MM.1S (cell line): ENCODE measurements around the gene AKAP6.

Experiments used
- DNase-seq: peaks from one replicate; pipeline ENCODE4 v3.0.0-alpha.2; 2015
- H2AFZ ChIP-seq: fragments of 300-600 bp; sonication (generic); 2 replicates; pipeline ENCODE4 v1.6.0; 2016; ENCODE audit warnings: antibody characterized with exemption, low read length
- H3F3A ChIP-seq: fragments of 300-600 bp; sonication (generic); 2 replicates; pipeline ENCODE4 v1.6.1; 2016; ENCODE audit warnings: mild to moderate bottlenecking, antibody characterized with exemption, low read length, moderate library complexity, mixed read lengths; ENCODE audit not compliant: insufficient read depth
- H3K27ac ChIP-seq: fragments of 300-600 bp; sonication (generic); 2 replicates; pipeline ENCODE4 v1.5.1; 2016; ENCODE audit warnings: mild to moderate bottlenecking, low read length
- H3K27me3 ChIP-seq: fragments of 300-600 bp; sonication (generic); replicated peaks from 2 replicates; pipeline ENCODE4 v1.6.0; 2016; ENCODE audit warnings: low read length; ENCODE audit not compliant: insufficient read depth
- H3K36me3 ChIP-seq: fragments of 300-600 bp; sonication (generic); replicated peaks from 2 replicates; pipeline ENCODE4 v1.6.1; 2016; ENCODE audit warnings: mild to moderate bottlenecking, low read length, mixed read lengths; ENCODE audit not compliant: insufficient read depth
- H3K4me1 ChIP-seq: fragments of 300-600 bp; sonication (generic); 2 replicates; pipeline ENCODE4 v1.6.1; 2016; ENCODE audit warnings: low read length, mixed read lengths
- H3K4me2 ChIP-seq: fragments of 300-600 bp; sonication (generic); 2 replicates; pipeline ENCODE4 v1.6.0; 2016; ENCODE audit warnings: low read depth, low read length
- H3K4me3 ChIP-seq: fragments of 300-600 bp; sonication (generic); 2 replicates; pipeline ENCODE4 v1.5.1; 2016; ENCODE audit warnings: low read length, mixed read lengths
- H3K79me2 ChIP-seq: fragments of 300-600 bp; sonication (generic); 2 replicates; pipeline ENCODE4 v1.6.1; 2016; ENCODE audit warnings: mixed run types, low read length, mixed read lengths
- H3K9ac ChIP-seq: fragments of 300-600 bp; sonication (generic); 2 replicates; pipeline ENCODE4 v1.6.1; 2016; ENCODE audit warnings: low read length, mixed read lengths
- H3K9me2 ChIP-seq: fragments of 300-600 bp; sonication (generic); replicated peaks from 2 replicates; pipeline ENCODE4 v1.6.1; 2016; ENCODE audit warnings: mild to moderate bottlenecking, low read length, mixed read lengths; ENCODE audit not compliant: insufficient read depth
- H3K9me3 ChIP-seq: fragments of 300-600 bp; sonication (generic); replicated peaks from 2 replicates; pipeline ENCODE4 v1.6.1; 2016; ENCODE audit warnings: mild to moderate bottlenecking, low read length, mixed read lengths; ENCODE audit not compliant: insufficient read depth
- H4K20me1 ChIP-seq: fragments of 300-600 bp; sonication (generic); 2 replicates; pipeline ENCODE4 v1.6.1; 2016; ENCODE audit warnings: mild to moderate bottlenecking, low read length, moderate library complexity, mixed read lengths; ENCODE audit not compliant: insufficient read depth
- CTCF ChIP-seq: fragments of 300-600 bp; sonication (generic); IDR thresholded peaks from 2 replicates; pipeline ENCODE4 v1.5.1; 2016; ENCODE audit warnings: antibody characterized with exemption, low read length, mixed read lengths
- EZH2 ChIP-seq: fragments of 300-600 bp; sonication (generic); optimal IDR thresholded peaks from 2 replicates; pipeline ENCODE3; 2017; ENCODE audit warnings: low read depth, mild to moderate bottlenecking, antibody characterized with exemption, low read length, mixed read lengths
- EZH2phosphoT487 ChIP-seq: fragments of 300-600 bp; sonication (generic); IDR thresholded peaks from 2 replicates; pipeline ENCODE4 v1.6.1; 2018; ENCODE audit warnings: antibody characterized with exemption, low read length

AKAP6 gene

GRCh38 chr14:32707742-32708500 lies 378.8 kb downstream of the AKAP6 start:
- Histone ChIP-seq H3K4me3 (no peak overlapping the region), H3K9me2 (no peaks in the 10 kb centered on the region), H3F3A (peaks cover 5% of the 10 kb centered on the region; the same call in 1 of the 2 replicates), H3K27me3 (no peaks in the 10 kb centered on the region), H2AFZ (no peak overlapping the region), H3K9me3 (no peaks in the 10 kb centered on the region), H3K79me2 (no peaks in the 10 kb centered on the region), H3K27ac (no peak overlapping the region), H3K4me1 (peaks cover 9% of the 10 kb centered on the region), H3K9ac (no peak overlapping the region), H3K4me2 (no peak overlapping the region), H3K36me3 (no peaks in the 10 kb centered on the region), H4K20me1 (no peaks in the 10 kb centered on the region)
- no peak for DNase-seq
- TF ChIP-seq CTCF, result no peak
- TF ChIP-seq EZH2, result no peak
- TF ChIP-seq EZH2phosphoT487, result no peak

GRCh38 chr14:32709027-32709426 lies 379.9 kb downstream of the AKAP6 start:
- peaks cover 6% of the 10 kb centered on the region for H3K4me1 ChIP-seq
- H3K27me3 ChIP-seq, result no peaks in the 10 kb centered on the region
- H3K9me2 ChIP-seq, result no peaks in the 10 kb centered on the region
- no peak overlapping the region for H3K4me3 ChIP-seq
- H3K79me2 ChIP-seq, result no peaks in the 10 kb centered on the region
- no peak overlapping the region for H2AFZ ChIP-seq
- no peaks in the 10 kb centered on the region for H4K20me1 ChIP-seq
- TF ChIP-seq EZH2, result no peak
- H3K9me3 ChIP-seq, result no peaks in the 10 kb centered on the region
- H3K4me2 ChIP-seq, result no peak overlapping the region
- H3K9ac ChIP-seq, result no peak overlapping the region
- no peaks in the 10 kb centered on the region for H3K36me3 ChIP-seq
- H3F3A ChIP-seq, result peaks cover 5% of the 10 kb centered on the region; the same call in 1 of the 2 replicates
- no peak overlapping the region for H3K27ac ChIP-seq
- no peak for DNase-seq

- no peak for DNase-seq
- H3K9ac ChIP-seq, result no peak overlapping the region
- H3K36me3 ChIP-seq, result no peaks in the 10 kb centered on the region
- peaks cover 6% of the 10 kb centered on the region for H3K4me1 ChIP-seq
- no peaks in the 10 kb centered on the region for H3K27me3 ChIP-seq
- H3K4me3 ChIP-seq, result no peak overlapping the region
- no peak overlapping the region for H2AFZ ChIP-seq
- H3K9me3 ChIP-seq, result no peaks in the 10 kb centered on the region
- no peaks in the 10 kb centered on the region for H3K79me2 ChIP-seq
- H3K4me2 ChIP-seq, result no peak overlapping the region
- TF ChIP-seq EZH2 (no peak), CTCF (no peak), EZH2phosphoT487 (no peak)
- no peaks in the 10 kb centered on the region for H4K20me1 ChIP-seq
- no peak overlapping the region for H3K27ac ChIP-seq
- peaks cover 5% of the 10 kb centered on the region; the same call in 1 of the 2 replicates for H3F3A ChIP-seq
- H3K9me2 ChIP-seq, result no peaks in the 10 kb centered on the region
Measured at GRCh38 chr14:32710231-32710671, 381.2 kb downstream of the AKAP6 start.
